GM04504 (cell line): ENCODE results near the gene GLCE.
"Not testable (repeated sequence)": the region's sequence is repeated elsewhere in the genome, so short reads cannot be mapped to it uniquely, and the experiment has no call there.

ENCODE experiments used
- DNase-seq: peaks from one replicate; pipeline ENCODE4 v3.0.0-alpha.2; 2012; ENCODE audit warnings: low read depth

Gene GLCE

DNA sequence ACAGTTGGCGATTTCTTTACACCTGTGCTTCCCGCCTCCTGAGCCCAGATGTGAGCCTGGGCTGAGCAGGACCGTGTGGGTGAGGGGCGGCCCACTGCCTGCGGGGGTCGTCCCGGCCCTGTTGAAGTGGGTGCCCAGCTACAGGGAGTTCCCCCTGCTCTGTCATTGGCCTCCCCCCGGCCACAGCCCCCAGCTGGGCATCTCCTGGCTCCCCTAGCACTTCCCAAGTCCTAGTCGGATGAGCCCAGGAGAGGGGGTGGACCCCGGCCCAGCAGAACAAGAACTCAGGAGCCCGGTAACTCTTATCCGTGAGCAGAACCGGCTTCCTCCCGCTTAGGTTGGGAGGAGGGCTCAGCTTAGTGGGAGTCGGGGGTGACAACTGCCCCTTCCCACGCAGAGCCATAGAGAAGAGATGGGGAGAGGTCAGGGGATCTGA, 139.0 kb downstream of the GLCE start:
- DNase-seq: no peak

DNA sequence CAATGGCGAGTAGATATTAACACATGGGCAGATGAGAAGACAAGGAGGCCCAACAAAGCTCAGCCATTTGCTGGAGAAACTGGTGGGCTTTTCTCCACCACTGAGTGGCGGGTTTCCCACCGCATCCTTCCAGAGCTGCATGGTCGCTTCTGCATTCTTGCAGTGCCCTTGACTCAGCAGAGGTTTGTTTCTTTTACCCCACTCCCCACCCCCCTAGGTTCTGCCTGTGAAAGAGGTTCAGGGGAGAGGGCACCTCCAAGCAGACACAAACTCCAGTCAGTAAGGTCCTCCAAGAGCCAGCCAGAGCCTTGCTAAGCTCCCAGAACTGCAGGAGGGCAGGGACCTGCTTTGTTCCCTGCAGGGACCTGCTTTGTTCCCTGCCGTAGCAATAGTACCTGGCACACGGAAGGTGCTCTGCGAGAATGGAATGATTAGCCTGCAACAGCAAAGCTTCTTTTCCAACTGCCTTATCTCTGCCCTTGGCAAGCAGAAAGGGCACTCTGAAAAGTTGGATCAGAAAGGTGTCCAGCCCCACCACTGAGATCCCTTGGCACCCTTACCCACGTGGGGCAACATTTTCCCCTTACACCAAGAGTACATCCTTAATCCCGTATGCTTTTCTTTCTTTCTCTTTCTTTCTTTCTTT, 139.6 kb downstream of the GLCE start:
- no peak for DNase-seq

DNA sequence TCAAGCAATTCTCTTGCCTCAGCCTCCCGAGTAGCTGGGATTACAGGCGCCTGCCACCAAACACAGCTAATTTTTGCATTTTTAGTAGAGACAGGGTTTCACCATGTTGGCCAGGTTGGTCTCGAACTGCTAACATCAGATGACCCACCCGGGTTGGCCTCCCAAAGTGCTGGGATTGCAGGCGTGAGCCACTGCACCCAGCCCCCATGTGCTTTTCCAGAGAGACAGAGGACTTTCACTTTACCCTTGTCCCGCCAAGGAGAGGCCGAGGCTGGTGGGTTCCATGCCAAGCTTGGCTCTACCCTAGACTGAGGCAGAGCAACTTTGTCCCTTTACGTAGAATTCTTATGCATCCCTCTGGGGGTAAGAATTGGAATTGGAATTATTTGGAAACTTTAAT, 140.7 kb downstream of the GLCE start:
- DNase-seq: not testable (repeated sequence)

DNA sequence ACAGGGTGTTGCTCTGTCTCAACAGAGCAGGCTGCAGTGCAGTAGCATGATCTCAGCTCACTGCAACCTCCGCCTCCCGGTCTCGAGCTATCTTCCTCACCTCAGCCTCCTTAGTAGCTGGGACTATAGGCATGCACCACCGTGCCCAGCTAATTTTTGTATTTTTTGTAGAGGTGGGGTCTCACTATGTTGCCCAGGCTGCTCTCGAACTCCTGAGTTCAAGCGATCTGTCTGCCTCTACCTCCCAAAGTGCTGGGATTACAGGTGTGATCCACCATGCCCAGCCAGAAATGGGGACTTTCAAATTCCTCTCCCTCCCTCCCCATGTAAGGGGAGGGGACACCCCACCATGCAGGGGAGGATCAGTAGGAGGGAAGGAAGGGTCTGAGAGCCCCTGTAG, 141.7 kb downstream of the GLCE start:
- not testable (repeated sequence) for DNase-seq

DNA sequence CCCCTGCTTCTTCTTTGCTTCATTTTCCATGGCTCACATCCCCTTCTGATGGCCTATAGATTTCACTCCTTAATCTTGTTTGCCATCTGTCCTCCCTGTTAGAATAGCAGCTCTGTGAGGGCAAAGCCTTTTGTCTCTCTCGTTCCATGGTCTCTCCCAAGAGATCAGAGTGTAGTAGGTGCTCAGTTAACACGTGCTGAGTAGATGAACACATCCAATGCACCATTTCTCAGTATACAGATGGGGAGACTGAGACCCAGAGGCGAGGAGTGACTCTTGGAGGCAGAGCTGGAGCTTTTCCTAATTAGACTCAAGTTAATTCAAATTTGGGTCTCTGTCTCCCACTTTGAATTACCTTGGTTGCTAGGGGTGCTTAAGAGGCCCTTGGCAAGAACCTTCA, 142.5 kb downstream of the GLCE start:
- no peak for DNase-seq

DNA sequence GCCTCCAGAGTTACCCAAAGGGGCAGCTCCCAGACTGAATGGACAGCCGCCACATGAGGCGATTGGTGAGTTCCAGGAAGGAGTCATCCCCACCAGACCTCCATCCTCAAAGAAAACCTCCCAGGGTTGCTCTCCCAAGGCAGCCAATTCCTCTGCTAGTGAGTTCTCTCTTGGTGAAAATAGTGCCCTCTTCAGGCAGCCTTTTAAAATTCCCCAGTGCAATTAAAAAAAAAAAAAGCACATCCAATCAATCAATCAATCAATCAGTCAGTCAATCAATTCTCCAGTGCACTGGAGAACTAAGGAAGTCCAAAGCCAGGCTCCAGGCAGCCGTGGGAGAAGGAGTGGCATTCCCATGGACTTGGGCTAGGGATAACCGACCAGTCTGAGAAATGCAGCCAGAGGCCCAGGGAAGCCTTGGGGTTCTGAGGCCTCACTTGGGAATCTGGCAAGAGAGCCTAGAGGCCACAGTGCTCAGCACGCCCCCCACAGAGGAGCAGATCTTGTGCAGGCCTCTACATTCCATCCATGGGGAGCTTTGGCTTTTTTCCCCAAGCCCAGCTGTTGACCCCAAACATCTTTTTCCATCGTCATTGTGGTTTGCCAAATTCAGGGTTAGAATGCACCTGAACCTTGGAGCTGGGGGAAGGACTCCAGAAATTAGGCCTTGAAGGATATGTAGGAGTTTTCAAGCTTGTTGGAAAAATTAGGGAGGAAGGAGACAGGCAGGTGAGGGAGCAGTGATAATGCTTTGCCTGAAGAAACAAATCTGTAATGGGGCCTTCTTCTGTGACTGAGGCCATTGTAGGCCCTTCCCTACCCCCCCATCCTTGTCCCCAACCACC, 143.1 kb downstream of the GLCE start:
- DNase-seq: no peak

DNA sequence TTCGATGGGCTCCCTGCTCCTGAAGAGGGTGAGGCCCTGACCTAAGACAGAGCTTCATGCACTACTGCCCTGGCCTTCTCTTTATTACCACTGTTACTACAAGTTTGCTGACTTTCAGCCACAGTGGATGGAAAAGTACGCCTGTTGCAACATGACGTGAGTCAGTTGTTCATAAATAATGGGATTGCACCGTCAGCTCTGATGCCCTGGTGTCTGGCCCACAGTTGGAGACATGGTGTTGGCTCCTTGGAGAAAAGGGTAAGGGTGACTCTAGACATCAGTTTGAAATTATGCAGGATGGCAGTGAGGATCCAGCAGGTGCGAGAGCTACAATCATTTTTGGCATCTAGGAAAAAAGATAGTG, 143.7 kb downstream of the GLCE start:
- DNase-seq: peak; percentile 83

DNA sequence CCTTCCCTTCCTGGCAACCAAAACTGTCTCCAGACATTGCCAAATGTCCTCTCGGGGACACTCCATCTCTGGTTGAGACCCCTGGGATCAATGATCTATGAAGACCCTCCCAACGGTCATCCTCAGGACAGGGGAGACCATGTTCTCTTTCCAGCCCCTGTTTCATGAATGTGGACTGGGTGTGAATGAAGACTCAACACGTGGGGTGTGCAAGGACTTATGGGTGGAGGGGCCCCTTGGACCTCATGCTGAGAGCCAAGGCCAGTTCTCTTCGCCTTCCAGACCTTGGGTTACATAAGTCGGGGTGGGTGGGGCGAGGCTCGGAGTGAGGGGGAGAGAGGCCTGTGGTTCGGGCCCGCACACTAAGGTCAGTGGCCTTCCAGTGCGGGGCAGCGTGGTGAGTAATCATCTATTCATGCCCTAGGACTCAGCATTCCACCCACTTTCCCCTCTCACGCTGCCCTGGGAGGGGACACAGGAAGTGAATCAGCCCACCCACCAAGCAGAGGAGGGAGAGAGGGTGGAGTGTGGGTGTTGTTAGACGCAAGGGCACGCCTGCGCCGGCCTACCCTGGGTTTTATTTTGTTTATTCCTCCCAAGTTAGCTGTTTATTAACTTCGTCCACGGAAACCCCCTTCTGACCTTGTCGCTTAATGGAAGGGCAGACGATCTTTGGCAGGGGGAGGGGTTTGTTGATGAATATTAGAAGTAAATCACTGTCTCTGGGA, 144.9 kb downstream of the GLCE start:
- DNase-seq: peak; percentile 96

DNA sequence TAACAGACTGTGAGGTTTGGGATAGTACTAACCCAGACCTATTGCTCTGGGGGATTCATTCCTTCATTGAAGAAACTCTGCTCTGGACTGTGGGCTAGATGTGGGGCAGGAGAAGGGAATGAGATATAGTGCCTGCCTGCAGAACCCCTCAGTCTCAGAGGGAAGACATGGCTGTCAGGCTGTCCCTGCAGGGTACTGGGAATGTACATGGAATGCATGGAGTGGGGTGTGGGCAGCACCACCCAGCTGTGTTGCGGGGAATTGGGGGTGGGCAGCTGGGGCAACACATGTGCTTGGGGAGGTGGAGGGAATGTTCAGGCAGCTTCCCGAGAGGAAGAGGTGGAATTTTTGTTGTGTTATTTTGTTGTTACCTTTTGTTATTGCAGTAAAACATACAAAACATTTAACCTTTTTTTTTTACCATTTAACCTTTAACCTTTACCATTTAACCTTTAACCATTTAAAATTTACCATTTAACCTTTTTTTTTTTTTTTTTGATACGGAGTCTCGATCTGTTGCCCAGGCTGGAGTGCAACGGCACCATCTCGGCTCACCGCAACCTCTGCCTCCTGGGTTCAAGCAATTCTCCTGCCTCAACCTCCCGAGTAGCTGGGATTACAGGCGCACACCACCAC, 145.6 kb downstream of the GLCE start:
- no peak for DNase-seq

DNA sequence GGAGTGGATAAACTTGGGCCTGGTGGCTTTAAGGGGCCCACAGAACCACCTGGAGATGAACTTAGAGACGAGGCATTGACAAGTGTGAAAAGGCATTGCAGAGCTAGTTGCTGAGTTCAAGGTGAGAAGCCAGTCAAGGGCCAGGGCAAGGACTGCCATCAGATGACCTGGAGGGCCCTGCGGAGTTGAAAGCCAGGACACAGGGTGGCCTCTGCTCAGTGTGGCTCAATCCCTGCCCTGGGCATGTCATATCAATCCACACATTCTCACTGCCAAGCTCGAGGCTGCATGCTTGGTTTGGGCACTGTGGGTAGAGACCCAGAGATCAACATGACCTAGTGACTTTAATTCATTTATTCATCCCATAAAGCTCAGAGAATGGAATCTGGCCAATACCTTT, 147.5 kb downstream of the GLCE start:
- DNase-seq: no peak

DNA sequence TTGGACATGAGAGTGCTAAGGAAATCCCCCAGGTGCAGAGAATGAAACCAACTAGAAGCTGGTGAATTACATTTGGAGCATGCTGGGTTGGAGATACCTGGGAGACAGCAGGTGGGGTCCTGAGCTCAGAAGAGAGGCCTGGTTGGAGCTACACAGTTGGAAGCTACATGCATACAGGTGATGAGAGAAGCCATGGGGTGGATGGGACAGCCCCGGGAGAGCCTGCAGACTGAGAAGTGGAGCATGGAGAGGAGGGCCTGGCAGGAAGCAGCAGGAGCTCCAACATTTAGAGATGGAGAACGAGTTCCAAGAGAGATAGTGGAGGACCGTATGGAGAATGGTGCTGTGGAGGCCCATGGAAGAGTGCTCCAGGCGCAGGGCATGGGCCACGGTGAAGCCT, 148.5 kb downstream of the GLCE start:
- no peak for DNase-seq

DNA sequence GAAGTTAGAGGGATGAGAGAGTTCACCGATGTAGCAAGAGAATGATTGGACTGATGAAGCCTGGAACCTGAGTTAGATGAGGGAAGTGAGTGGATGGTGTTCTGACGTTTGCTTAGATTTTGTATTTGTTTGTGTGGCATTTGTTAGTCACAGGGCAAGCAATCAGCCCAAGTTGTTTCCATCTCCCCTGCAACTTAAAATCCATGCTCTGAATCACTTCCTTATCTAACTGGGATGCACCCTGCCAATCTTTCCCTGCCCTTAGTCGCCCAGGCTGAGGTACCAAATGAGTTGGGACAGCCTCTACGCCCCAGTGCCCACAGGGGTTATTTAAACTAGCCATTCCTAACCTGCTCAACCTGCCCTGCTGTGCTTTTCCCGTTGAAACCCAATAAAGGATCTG, 150.9 kb downstream of the GLCE start:
- no peak for DNase-seq

DNA sequence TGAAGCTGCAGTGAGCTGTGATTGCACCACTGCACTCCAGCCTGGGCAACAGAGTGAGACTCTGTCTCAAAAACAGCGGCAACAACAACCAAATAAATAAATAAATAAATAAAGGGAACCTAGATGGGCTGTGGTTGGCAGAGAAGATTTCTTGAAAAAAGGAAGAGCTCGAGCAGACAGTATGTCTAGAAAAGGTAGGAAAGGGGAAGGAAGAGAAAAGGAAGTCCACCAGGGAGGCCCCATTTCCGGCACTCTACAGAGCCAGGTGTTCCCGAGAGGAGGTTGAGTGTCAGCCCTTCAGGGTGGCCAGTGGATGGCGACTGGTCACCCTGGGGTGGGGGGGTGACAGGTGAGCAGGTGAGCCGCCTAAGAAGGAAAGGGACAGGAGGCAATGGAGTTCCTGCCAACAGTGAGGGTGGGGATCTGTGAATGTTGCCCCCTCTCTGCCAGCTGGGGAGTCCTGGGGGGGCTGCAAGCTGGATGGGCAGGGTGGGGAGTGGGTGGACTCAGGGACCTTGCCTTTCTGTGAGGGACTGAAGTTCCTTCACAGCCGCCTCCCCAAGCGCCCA, 153.1 kb downstream of the GLCE start:
- no peak for DNase-seq

DNA sequence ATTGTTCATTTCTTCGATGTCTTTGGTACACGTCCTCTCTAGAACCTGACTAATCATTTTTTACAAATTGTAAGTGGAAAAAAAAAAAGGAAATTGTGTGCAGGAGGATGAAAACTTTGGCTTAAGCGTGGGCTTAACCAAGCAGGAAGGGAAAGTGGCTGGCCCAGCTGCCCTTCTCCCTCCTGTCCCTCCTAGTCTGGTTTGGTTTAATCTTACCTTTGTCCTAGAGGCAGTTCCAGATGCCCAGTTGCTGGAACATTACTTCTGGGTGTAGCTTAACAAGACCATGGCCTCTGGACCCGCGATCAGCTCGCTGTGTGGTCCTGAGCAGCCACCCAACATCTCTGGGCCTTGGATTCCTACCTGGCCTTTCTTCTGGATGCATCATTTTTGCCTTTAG, 153.7 kb downstream of the GLCE start:
- DNase-seq: no peak

DNA sequence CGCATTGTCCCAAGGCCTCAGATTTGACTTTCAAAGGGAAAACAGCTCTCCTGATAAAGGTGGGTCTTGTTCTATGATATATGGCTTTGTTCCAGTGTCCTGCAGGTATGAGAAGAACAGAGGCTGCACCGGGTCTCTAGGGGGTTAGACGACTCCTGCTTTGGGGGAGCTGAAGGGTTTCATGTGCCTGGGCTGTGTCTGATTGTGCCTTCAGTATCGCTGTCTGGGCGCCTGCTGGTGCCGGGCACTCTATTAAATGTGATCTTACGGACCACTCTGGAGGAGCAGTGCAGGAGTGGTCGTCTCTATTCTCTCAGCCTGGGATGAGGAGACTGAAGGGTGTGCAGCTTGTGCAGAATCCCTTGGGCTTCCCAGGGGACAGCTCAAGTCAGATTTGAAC, 154.3 kb downstream of the GLCE start:
- DNase-seq: no peak

DNA sequence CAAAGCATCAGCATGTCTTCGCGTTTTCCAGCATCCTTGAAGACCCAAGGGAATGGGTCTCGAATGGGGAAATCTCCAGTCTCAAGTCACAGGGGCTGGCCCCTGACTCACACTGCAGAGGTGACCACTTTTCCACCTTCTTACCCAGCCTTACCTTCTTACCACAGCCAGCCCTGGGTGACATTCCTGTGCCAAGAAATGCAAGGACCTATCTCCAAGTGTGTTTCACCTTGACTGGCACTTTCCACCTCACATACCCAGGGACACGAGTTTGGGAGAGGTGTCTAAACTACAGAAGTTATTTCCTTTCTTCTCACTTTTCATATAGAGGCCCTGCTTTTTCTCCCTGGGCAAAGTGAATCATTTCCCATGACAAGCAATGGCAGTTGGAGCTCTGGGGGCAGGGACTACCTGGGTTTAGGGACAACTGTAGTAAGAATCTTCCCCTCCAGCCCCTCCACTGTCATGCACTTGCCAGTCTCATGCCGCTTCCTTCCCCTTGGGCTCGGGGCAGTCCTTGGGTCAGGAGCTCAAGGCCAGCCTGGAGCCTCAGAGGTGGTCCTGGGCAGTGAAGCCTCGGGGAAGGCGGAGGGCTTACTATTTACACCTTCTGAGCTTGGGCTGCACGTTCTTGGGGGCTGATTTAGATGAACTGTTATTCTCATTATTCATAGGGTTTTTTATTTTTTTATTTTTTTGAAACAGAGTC, 155.1 kb downstream of the GLCE start:
- no peak for DNase-seq

DNA sequence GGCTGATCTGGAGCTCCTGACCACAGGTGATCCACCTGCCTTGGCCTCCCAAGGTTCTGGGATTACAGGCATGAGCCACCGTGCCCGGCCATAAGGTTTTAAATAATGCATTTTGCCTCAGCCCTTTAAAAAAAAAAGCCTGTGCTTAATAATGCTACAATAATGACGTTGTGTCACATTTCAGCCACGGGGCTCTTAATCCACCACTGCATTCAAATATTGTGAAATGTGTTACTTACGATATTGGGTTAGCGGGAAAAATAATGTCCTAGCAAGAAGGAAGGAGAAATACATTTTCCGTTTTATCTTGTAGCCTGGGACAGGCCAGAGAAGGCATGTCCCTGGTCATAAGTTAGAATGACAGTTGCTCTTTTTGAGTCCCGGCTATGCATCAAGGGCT, 155.9 kb downstream of the GLCE start:
- DNase-seq: no peak

DNA sequence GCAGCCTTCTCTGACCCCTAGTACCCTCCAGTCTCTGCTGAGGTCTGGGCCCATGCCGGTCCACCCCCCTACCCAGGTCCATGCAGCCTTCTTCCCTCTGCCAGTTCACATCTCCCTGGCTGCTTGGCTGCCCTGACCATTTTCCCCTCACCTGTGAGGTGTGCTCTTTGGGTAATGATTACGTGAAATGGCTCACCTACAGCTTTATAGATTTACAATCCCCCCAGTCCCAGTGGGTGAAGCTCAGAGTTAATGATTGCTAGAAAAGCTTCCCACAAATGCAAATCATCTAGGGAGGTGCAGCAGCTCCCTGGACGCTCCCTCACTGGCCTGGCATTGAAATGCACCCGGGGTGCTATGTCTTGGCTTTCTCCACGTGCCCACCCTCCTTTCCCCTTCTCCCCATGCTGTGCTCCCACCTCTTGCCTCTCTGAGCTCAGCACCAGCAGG, 157.0 kb downstream of the GLCE start:
- DNase-seq: no peak

DNA sequence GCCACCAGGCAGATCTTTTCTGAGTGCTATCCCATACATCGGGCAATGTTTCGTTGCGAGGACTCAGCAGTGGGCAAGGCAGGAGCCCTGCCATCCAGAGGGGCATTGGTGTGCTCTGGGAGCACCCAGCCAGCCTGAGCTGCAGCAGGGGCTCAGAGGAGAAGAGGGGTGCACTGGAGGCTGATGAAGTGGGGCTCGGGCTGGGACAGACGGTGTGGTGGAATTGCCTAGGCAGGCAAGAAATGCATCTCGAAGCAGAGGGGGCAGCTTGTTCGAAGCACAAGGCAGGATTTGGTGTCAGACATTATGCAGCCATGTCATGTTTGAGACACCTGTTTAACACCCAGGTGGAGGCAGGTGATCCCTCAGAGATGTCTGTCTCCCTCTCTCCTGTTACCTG, 157.6 kb downstream of the GLCE start:
- no peak for DNase-seq

DNA sequence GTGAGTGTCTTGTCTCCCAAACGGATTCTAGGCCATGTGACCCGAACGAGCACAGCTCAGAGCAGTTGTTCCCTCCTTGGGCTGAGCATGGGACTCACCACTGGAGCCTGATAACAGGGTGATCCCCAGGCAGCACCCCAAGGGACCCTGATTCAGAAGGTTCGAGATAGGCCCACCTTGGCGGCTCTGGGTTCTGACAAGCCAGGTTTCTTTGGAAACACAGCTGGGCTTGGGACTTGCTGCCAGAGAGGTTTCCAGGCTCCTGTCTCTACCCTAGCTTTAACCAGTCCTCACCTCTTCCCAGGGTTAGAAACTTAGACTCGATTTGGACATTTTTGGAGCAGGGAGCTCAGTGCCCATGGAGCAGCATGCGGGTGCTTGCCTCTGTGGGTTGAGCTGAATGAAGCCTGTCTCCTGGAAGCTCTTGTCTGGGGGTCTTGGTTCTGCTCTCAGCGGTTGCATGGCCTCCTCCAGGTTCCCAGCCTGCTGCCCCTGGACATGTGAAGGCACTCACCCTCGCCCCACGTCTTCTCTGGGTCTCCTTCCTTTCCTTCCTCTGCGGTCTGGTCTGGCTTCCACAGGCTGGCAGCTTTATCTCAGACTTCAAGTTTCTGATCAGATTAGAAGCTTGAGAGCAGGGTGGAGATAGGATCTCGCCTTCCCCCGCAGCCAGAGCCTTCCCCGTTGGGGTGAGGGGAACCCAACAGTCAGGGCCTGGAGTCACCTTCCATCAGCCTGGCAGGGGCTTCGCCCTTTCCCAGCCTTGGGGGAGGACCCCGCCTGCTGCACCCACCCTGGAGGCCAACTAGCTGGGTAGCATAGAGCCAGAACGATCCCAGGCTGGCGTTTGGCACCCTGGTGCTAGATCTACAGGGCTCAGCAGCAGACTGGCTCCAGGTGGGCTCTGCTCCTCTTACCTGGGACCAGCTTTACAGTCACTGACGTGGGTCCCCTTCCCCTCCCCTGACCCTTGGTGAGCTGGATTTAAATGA, 159.2 kb downstream of the GLCE start:
- DNase-seq: no peak
